ENCODE results near the gene NBEA.

Gene NBEA

DNA sequence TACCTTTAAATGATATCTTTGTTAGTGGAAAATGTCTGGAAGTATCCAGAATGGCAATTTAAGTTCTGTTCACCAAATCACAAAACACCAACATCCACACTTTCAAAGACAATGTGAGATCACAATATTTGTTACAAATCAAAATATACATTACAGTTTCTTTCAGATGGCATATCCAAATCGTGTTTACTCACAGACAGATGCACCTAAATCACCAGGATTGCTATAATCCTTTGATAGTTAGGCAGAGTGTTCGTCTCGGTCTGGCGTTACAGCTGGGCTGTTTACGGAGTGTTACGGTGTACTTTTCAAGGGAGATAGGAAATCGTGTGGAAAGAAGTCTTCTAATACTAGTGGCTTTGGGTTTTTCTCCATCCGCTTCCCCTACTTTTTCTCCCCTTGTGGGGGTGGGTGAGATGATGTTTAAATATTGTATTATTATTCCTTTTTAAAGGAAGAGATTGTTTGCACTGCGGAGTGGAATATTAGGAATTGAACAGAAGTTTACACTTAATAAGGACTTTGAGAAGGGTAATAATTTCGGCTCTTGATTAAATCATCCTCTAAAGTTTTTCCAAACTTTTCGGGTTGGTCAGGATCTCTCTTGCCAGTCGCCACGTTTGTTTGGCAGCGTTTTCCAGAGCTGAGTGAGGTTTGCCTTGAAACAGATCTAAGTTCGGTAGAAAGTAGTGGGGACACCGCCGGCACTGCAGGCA is 532.6 kb downstream of the NBEA start:
- DNase-seq (ENCODE audit: low spot score): no peak

DNA sequence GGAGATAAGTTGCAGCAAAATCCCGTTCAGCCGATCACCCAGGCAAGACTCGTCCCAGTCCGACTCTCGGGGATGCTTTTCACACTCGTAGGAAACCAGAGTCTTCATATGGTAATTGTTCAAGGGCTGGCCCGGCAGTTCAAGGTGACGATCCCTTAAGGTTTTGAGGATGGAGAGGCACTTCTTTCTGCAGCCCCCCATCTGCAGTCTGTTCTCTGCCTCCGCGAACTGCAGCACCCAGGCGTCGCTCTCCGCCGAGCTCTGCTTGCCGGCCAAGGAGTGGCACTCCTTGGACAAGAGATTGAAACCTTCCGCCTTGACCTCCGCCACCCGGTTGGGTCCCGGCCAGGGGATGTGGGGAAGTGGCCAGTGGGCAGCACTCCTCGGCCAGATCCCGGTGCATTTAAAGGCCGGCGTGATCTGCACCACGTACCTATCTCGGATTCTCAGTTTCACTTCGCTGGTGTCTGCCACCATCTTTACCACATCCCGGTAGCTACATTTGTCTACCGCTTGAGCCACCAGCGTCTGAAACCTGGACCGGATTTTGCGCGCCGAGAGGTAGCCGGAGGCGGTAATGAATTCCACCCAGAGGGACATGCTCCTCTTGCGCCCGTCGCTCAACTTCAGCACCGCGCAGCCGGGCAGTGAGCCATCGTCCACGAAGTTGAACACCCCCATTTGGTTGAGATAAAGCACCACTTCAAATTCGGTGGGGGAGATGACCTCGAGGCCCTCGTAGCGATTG is 533.3 kb downstream of the NBEA start:
- peak; percentile 1 for DNase-seq (ENCODE audit: low spot score)

DNA sequence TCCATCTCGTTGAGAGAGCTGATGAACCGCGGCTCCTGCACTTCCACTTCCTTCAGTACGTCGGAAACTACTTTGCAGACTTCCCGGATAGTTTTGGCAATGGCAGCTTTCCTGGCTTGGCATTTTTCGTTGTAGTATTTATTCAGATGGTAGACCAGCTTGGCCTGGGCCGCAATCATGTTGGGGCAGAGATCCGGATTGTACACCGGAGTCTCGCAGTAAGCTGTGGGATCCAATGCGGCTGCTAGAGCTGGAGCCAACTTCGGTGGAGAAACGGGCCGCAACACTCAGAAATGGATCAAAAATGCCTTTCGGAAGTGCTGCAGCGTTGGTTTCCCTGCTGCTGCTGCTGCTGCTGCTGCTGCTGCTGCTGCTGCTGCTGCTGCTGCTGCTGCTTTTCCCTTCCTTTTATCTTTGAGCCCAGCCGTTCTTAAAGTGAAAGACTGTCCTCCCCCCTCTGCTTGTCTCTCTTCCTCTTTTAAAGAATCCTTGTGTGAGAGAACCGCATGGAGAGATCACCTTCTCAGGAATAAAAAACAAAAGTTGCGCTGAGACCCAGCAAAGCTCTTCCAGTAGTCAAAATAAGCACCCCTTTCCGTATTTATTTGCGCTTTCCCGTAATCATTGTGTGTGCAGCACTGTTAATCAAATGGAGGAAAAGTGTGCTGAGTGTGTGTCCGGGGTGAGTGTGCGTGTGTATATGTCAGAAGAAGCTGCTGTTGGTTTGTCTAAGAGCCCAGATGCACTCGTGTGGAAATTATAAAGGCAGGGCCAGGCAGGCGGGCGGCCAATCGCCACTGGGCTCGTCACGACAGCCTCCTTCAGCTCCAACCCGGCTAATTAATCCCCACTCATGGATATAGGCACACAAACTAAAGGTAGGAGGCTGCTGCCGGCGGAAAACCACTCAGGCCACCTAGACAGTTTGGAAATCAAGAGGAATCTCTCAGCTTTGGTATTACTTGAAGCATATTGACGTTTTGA is 534.2 kb downstream of the NBEA start, which contains the start of gene MAB21L1:
Gene MAB21L1 (minus strand): TSS at position 730 of the 984 bp plus-strand sequence. CDS start 551 bp downstream, at position 179.
- DNase-seq (ENCODE audit: low spot score): no peak

- no peak for DNase-seq (ENCODE audit: low spot score)
Observed at GRCh38 chr13:35477386-35477946, 535.4 kb downstream of the NBEA start.

GRCh38 chr13:35478271-35479037 is 536.4 kb downstream of the NBEA start:
- no peak for DNase-seq (ENCODE audit: low spot score)

GRCh38 chr13:35479038-35479492 is 537.0 kb downstream of the NBEA start:
- DNase-seq (ENCODE audit: low spot score): no peak

- DNase-seq (ENCODE audit: low spot score): no peak
Observed at GRCh38 chr13:35479706-35480105, 537.6 kb downstream of the NBEA start.

- DNase-seq (ENCODE audit: low spot score): no peak
Observed at GRCh38 chr13:35480346-35480745, 538.3 kb downstream of the NBEA start.

- no peak for DNase-seq (ENCODE audit: low spot score)
Observed at GRCh38 chr13:35481777-35482176, 539.7 kb downstream of the NBEA start.

DNA sequence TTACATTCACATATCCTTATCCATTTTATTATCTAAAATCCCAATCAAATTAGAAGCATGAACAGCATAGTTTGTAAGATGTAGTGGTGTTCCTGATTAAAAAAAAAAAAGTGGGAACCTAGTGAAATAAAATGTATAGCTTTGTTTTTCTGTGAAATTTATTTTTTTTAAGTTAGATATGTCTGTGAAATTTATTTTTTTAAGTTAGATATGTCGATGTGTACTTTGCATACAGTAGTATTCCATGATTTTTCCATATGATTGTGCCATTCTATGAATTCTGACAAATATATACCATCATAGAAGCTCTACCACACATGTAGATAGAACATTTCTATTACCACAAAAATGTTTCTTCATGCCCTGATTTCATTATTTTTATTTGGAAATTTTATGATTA is 540.5 kb downstream of the NBEA start:
- no peak for DNase-seq (ENCODE audit: low spot score)

GRCh38 chr13:35483761-35484160 is 541.7 kb downstream of the NBEA start:
- no peak for DNase-seq (ENCODE audit: low spot score)

DNA sequence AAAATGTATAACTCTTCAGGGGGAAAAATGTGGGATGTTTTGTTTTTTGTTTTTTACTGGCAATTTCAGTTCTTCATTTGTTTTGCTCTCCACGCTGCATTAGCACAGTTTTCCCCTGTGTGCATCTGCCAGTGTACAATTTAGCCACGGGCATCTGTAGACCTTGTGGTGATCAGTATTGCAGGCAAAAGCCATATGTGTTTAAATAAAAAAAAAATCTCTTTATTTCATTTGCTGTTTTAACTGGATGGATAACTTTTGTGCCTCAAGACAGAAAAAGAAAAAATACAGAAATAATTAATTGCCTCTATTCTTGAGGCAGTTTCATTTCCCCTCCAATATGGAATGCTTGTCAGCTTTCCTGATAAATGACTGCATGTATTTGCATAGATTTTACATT is 542.3 kb downstream of the NBEA start:
- DNase-seq (ENCODE audit: low spot score): no peak

GRCh38 chr13:35485424-35485823 is 543.4 kb downstream of the NBEA start:
- no peak for DNase-seq (ENCODE audit: low spot score)

- DNase-seq (ENCODE audit: low spot score): no peak
Observed at GRCh38 chr13:35489050-35489449, 547.0 kb downstream of the NBEA start.

GRCh38 chr13:35496006-35496405 is 553.9 kb downstream of the NBEA start:
- DNase-seq (ENCODE audit: low spot score): no peak

- no peak for DNase-seq (ENCODE audit: low spot score)
Observed at GRCh38 chr13:35496761-35497386, 554.8 kb downstream of the NBEA start.

DNA sequence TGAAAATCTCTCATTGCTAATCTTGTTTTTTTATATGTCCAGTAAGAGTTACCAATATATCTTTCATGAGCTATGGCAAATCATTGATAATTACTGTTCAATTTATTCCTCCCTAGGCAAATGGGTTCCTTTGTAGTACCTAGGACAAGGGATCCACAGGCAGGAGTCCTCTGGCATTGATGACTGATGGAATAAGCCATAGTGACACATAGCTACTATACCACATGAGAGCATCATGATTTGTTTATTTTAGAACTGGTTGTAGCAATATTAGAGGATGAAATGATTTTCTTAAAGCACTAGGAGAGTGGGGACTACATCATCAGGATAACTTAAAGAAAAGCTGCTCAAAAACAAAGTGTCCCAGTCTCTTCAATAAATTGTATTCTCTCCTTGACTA is 556.2 kb downstream of the NBEA start:
- no peak for DNase-seq (ENCODE audit: low spot score)

DNA sequence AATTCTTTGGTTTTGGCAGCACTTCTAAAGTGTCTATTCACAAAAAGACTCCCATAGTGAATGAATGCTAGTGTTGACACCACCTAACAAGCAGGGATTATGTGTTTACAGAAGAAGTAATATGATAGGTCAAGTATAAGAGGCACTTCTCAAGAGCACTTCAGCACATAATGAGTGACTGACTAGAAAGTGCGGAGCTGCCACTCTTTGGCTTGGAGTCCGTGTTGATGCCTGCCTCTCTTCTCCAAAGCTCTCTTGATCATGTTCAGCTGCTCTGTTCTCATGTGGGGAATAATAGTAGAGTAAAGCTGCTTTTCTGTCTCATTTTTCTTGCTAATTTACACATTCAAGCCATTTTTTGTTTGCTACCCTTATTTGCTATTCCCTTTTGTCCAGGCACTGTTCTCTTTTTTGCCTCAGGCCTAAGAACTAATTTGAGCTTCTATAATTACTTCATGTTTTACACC is 557.2 kb downstream of the NBEA start:
- DNase-seq (ENCODE audit: low spot score): no peak

GRCh38 chr13:35499676-35500075 is 557.6 kb downstream of the NBEA start:
- DNase-seq (ENCODE audit: low spot score): no peak

- no peak for DNase-seq (ENCODE audit: low spot score)
Observed at GRCh38 chr13:35500144-35500543, 558.1 kb downstream of the NBEA start.
